CD14-positive monocyte (primary cell): ENCODE results near the gene TAAR2. TPM values are rescaled to one million over a fixed set of nuclear protein-coding genes. Genes with fewer than 3 reads are reported as not detected.
A peak's percentile ranks its signal among the peaks of the same experiment; 100 is the strongest.

ENCODE experiments used
- DNase-seq, 3 donors: peaks; one replicate each; pipeline ENCODE4 v3.0.0-alpha.2; 2011 to 2022
- H2AFZ ChIP-seq: 2 replicates; pipeline ENCODE4 v1.6.0; 2012; ENCODE audit warnings: mild to moderate bottlenecking, low read depth, low read length, inconsistent platforms; ENCODE audit not compliant: insufficient read depth, poor library complexity, severe bottlenecking
- H3K27ac ChIP-seq, 2 donors: 1 replicate in 1 of 2; 2 replicates in 1 of 2; pipeline ENCODE4 v1.5.1; 2012 to 2013; ENCODE audit warnings: low read length in 2 of 2, control low read depth in 1 of 2, inconsistent platforms in 1 of 2, low read depth in 1 of 2, mild to moderate bottlenecking in 1 of 2
- H3K27me3 ChIP-seq, 2 donors: one replicate each; pipeline versions ENCODE4 v1.6.0 to v1.6.1; 2011 to 2013; ENCODE audit warnings: low read length in 2 of 2; ENCODE audit not compliant: control insufficient read depth in 2 of 2, insufficient read depth in 2 of 2
- H3K36me3 ChIP-seq, 2 donors: replicated peaks in 1 of 2; 1 replicate in 1 of 2; 2 replicates in 1 of 2; pipeline versions ENCODE4 v1.5.1 to v1.6.1; 2012 to 2013; ENCODE audit warnings: low read length in 2 of 2, control low read depth in 1 of 2, inconsistent platforms in 1 of 2, mild to moderate bottlenecking in 1 of 2; ENCODE audit not compliant: insufficient read depth in 2 of 2, control insufficient read depth in 1 of 2
- H3K4me1 ChIP-seq, 2 donors: 1 replicate in 1 of 2; 2 replicates in 1 of 2; pipeline versions ENCODE4 v1.5.1 to v1.6.1; 2012 to 2013; ENCODE audit warnings: low read length in 2 of 2, control low read depth in 1 of 2, inconsistent platforms in 1 of 2, mild to moderate bottlenecking in 1 of 2, moderate library complexity in 1 of 2; ENCODE audit not compliant: insufficient read depth in 2 of 2, control insufficient read depth in 1 of 2
- H3K4me2 ChIP-seq: replicated peaks from 2 replicates; pipeline ENCODE3; 2012; ENCODE audit warnings: low read length, moderate library complexity, mild to moderate bottlenecking; ENCODE audit not compliant: poor library complexity, severe bottlenecking; ENCODE audit errors: extremely low read depth
- H3K4me3 ChIP-seq, 3 experiments: fragments of 200-600 bp in 1 of 3; sonication (generic) in 1 of 3; replicated peaks in 1 of 3; 1 replicate in 2 of 3; 2 replicates in 1 of 3; pipeline ENCODE4 v1.5.1; 2011 to 2013; ENCODE audit warnings: low read length in 3 of 3, mild to moderate bottlenecking in 3 of 3, control low read depth in 2 of 3, low read depth in 2 of 3, inconsistent platforms in 1 of 3, moderate library complexity in 1 of 3
- H3K79me2 ChIP-seq: 2 replicates; pipeline ENCODE4 v1.6.0; 2012; ENCODE audit warnings: mild to moderate bottlenecking, control low read depth, inconsistent platforms, low read length, moderate library complexity; ENCODE audit not compliant: insufficient read depth
- H3K9ac ChIP-seq: 2 replicates; pipeline ENCODE4 v1.6.0; 2017; ENCODE audit warnings: low read length, mild to moderate bottlenecking; ENCODE audit not compliant: insufficient read depth, poor library complexity, severe bottlenecking
- H3K9me3 ChIP-seq, 2 donors: replicated peaks in 1 of 2; 1 replicate in 1 of 2; 2 replicates in 1 of 2; pipeline versions ENCODE4 v1.5.1 to v1.6.1; 2012 to 2013; ENCODE audit warnings: low read length in 2 of 2, control low read depth in 1 of 2; ENCODE audit not compliant: control insufficient read depth in 1 of 2, insufficient read depth in 1 of 2
- H4K20me1 ChIP-seq: 2 replicates; pipeline ENCODE4 v1.6.0; 2012; ENCODE audit warnings: mild to moderate bottlenecking, low read length, control low read depth, moderate library complexity; ENCODE audit not compliant: insufficient read depth
- H3K27ac Mint-ChIP-seq, 7 donors: one replicate each; pipeline ENCODE4 v1.8.0; 2020; ENCODE audit warnings: mild to moderate bottlenecking in 7 of 7, mixed read lengths in 7 of 7, moderate library complexity in 6 of 7, inconsistent platforms in 2 of 7
- H3K27me3 Mint-ChIP-seq, 3 donors: one replicate each; pipeline ENCODE4 v1.8.0; 2021 to 2022; ENCODE audit warnings: low read depth in 3 of 3, mild to moderate bottlenecking in 3 of 3, mixed read lengths in 3 of 3, moderate library complexity in 3 of 3, inconsistent platforms in 1 of 3
- H3K36me3 Mint-ChIP-seq, 2 donors: one replicate each; pipeline ENCODE4 v1.8.0; 2020; ENCODE audit warnings: mixed read lengths in 2 of 2, inconsistent platforms in 1 of 2, mild to moderate bottlenecking in 1 of 2
- H3K4me1 Mint-ChIP-seq: one replicate; pipeline ENCODE4 v1.8.0; 2020; ENCODE audit warnings: mild to moderate bottlenecking, mixed read lengths
- H3K4me3 Mint-ChIP-seq, 2 donors: one replicate each; pipeline ENCODE4 v1.8.0; 2020; ENCODE audit warnings: mild to moderate bottlenecking in 2 of 2, mixed read lengths in 2 of 2, moderate library complexity in 1 of 2
- H3K9me3 Mint-ChIP-seq, 7 donors: one replicate each; pipeline ENCODE4 v1.8.0; 2020 to 2022; ENCODE audit warnings: mixed read lengths in 7 of 7, mild to moderate bottlenecking in 6 of 7, moderate library complexity in 6 of 7, inconsistent platforms in 2 of 7
- CTCF ChIP-seq: fragments of 200-600 bp; IDR thresholded peaks from one replicate; pipeline ENCODE4 v1.8.0; 2022; ENCODE audit warnings: antibody characterized with exemption, mild to moderate bottlenecking
- WGBS: methylation state at CpG from one replicate; pipeline ENCODE4 v1.1.5; 2013; ENCODE audit warnings: missing lambda C conversion rate; ENCODE audit not compliant: insufficient coverage; 5-methylcytosine and 5-hydroxymethylcytosine counted together
- intact Hi-C, 2 donors: fragments of 100-400 bp; cut with micrococcal nuclease; formaldehyde crosslinking; loops; one replicate each; pipeline versions ENCODE4 v1.15.0 to v1.15.1; 2023
- polyA plus RNA-seq, 3 donors: library from polyadenylated mRNA; depleted of rRNA in 1 of 3; unstranded in 2 of 3; stranded (reverse) in 1 of 3; fragments of 300-500 nt in 2 of 3; fragments of >200 nt in 1 of 3; fragmentation: Illumina TruSeq in 2 of 3; gene quantifications; 1 replicate in 2 of 3; 2 replicates in 1 of 3; pipeline ENCODE4 v1.2.3, GENCODE V29; 2012 to 2021

TAAR2 gene
- polyA plus RNA-seq, 3 donors, result not detected

GRCh38 chr6:132592855-132593254, 31.2 kb downstream of the TAAR2 start:
- Histone ChIP-seq H3K9me3 (no peaks in the 10 kb centered on the region), H3K79me2 (no peaks in the 10 kb centered on the region), H3K4me3 (no peak overlapping the region), H3K36me3 (no peaks in the 10 kb centered on the region), H3K4me2 (peak overlapping the region; percentile 11), H3K27me3 (no peaks in the 10 kb centered on the region), H3K9ac (no peak overlapping the region), H3K4me1 (peaks cover 28 to 31% of the 10 kb centered on the region in 2 donors), H2AFZ (peak overlapping the region; percentile 47), H3K27ac (peak overlapping the region in 1 of 2 donors; percentile 62), H4K20me1 (no peaks in the 10 kb centered on the region)
- Mint-ChIP-seq H3K4me3 (peak overlapping the region in 1 of 2 donors; percentile 44), H3K4me1 (peaks cover 32% of the 10 kb centered on the region), H3K27me3 (peaks cover 0 to 1% (median 1%) of the 10 kb centered on the region in 3 donors), H3K27ac (peak overlapping the region; percentile 56 to 78 (median 72)), H3K9me3 (peaks cover 0 to 2% (median 0%) of the 10 kb centered on the region in 7 donors), H3K36me3 (no peaks in the 10 kb centered on the region)
- no peak for TF ChIP-seq CTCF
- peak; percentile 16 to 51 (median 42) for DNase-seq
- intact Hi-C loops, result no loop called here
- 0% methylated on average over 1 of the region's 2 CpGs for WGBS

DNA sequence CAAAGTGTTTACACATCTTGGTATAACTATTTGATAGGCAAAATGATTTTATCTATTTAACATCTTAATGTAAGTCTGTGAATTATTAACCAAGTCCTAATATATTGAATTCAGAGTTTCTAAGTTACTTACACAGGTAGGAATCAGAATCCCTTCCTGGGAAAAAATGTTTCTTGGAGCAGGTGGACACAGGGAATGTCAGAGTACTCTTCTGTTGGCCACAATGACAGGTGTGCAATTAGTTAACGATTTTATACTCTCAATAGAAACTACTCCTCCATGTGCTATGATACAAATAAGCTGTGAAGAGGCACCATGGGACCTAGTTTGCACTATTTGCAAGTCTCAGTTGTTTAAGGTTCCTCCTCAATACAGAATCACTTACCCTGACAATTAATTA, 33.7 kb downstream of the TAAR2 start:
- H3K27ac Mint-ChIP-seq, result no peak overlapping the region
- TF ChIP-seq CTCF, result no peak

More for the DNA sequence above, 33.7 kb downstream of the TAAR2 start:
- no peaks in the 10 kb centered on the region for H3K9me3 ChIP-seq
- no peak overlapping the region for H2AFZ ChIP-seq
- H3K36me3 Mint-ChIP-seq, result no peaks in the 10 kb centered on the region
- H3K4me3 ChIP-seq, result no peak overlapping the region
- H3K4me1 ChIP-seq, result peaks cover 33 to 42% of the 10 kb centered on the region in 2 donors
- intact Hi-C loops, result no loop called here
- H3K4me2 ChIP-seq, result no peak overlapping the region
- no peaks in the 10 kb centered on the region for H3K79me2 ChIP-seq
- H3K27me3 Mint-ChIP-seq, result peaks cover 0 to 1% (median 0%) of the 10 kb centered on the region in 3 donors
- H3K36me3 ChIP-seq, result no peaks in the 10 kb centered on the region
- peaks cover 0 to 2% (median 0%) of the 10 kb centered on the region in 7 donors for H3K9me3 Mint-ChIP-seq
- H3K27ac ChIP-seq, result no peak overlapping the region
- no peak for DNase-seq
- H3K4me3 Mint-ChIP-seq, result no peak overlapping the region
- H3K9ac ChIP-seq, result no peak overlapping the region
- H3K4me1 Mint-ChIP-seq, result peaks cover 42% of the 10 kb centered on the region
- no peaks in the 10 kb centered on the region for H4K20me1 ChIP-seq
- no peaks in the 10 kb centered on the region for H3K27me3 ChIP-seq
- WGBS, result no CpG with 5 or more reads among the region's 1 CpG
